Measurements from ENCODE around the gene VTN. TPM values are rescaled to one million over a fixed set of nuclear protein-coding genes. Genes with fewer than 3 reads are reported as not detected.

VTN gene
- total RNA-seq, 1 donor: 0.09 TPM

DNA sequence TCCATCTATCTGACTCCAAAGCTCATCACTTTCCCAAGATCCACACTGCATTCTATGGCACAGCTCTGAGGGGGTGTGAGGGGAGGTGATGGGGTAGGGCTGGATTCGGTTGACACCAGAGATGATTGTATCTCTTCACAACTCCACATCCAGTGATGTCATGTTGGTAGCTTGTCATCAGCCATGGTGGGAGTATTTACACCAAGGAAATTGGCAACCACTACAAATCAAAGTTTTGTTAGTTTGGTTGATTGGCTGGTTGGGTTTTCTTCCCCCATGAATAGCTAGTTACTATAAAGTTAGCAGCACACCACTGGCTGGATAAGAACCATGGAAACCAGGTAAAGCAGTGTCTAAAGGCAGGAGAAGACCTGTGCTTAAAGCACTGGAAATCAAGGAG, 20.9 kb upstream of the VTN start:
- TF ChIP-seq, protein P1, sequence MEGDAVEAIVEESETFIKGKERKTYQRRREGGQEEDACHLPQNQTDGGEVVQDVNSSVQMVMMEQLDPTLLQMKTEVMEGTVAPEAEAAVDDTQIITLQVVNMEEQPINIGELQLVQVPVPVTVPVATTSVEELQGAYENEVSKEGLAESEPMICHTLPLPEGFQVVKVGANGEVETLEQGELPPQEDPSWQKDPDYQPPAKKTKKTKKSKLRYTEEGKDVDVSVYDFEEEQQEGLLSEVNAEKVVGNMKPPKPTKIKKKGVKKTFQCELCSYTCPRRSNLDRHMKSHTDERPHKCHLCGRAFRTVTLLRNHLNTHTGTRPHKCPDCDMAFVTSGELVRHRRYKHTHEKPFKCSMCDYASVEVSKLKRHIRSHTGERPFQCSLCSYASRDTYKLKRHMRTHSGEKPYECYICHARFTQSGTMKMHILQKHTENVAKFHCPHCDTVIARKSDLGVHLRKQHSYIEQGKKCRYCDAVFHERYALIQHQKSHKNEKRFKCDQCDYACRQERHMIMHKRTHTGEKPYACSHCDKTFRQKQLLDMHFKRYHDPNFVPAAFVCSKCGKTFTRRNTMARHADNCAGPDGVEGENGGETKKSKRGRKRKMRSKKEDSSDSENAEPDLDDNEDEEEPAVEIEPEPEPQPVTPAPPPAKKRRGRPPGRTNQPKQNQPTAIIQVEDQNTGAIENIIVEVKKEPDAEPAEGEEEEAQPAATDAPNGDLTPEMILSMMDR (IDR thresholded peaks at IDR 0.05; ENCODE audit: insufficient read depth, low read length): no peak
- DNase-seq (ENCODE audit: low read depth): no peak
- no peak overlapping the region for H3K4me3 ChIP-seq (ENCODE audit: low read depth, low read length)

DNA sequence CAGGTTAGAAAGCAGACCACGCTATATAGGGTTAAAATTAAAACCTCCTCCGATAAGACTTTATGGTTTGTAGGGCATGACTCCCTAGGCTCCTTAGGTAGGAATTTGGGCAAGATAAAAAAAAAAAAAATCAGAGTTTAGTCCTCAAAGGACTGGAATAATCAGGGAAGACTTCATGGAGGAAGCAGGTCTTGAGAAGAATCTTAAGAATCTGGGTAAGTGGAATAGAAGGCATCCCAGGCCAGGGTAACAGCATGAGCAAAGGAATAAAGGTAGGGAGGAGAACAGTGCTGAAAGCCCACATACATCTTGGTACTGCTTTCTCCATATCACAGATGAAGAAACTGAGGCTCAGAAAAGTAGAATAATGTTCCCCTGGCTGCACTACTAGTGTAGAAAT, 20.5 kb upstream of the VTN start:
- no peak for DNase-seq (ENCODE audit: low read depth)
- TF ChIP-seq, protein P1 (IDR thresholded peaks at IDR 0.05; ENCODE audit: insufficient read depth, low read length): no peak
- H3K4me3 ChIP-seq (ENCODE audit: low read depth, low read length): no peak overlapping the region

DNA sequence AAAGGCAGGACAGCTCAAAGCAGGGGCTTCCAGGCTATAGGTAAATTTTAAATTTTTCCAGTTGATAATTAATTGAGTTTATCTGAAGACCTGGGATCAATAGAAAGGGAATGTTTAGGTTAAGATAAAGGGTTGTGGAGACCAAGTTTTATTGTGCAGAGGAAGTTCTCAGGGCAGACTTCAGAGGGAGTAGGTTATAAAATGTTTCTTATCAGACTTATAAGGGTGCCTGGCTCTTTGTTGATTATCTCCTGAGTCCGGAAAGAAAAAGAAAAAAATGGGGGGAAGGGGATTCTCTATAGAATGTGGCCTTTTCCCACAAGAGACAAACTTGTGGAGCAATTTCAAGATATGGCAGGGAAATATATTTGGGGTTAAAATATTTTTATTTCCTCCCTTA, 20.0 kb upstream of the VTN start:
- H3K4me3 ChIP-seq (ENCODE audit: low read depth, low read length): no peak overlapping the region
- TF ChIP-seq, protein P1 (IDR thresholded peaks at IDR 0.05; ENCODE audit: insufficient read depth, low read length): no peak
- no peak for DNase-seq (ENCODE audit: low read depth)

GRCh38 chr17:28388106-28388505, 18.0 kb upstream of the VTN start:
- H3K4me3 ChIP-seq (ENCODE audit: low read depth, low read length): no peak overlapping the region
- TF ChIP-seq, protein P1 (IDR thresholded peaks at IDR 0.05; ENCODE audit: insufficient read depth, low read length): no peak

DNA sequence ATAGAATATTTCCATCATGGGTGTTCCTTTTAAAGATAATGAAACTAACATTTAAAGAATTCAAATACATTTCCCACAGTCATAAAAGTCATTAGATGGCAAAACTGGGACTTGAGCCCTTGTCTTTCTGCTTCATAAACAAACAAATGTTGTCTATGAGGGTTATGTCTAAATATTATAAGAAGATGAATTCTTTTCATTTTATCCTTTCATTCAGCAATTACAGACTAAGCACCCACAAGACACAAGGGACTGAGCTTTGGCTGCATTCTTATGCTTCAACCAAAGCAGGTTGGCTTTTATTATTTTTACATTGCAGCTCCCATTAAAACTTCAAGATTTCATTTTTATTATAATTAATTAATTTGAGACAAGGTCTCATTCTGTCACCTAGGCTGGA, 16.3 kb upstream of the VTN start:
- TF ChIP-seq, protein P1 (IDR thresholded peaks at IDR 0.05; ENCODE audit: insufficient read depth, low read length): no peak
- no peak overlapping the region for H3K4me3 ChIP-seq (ENCODE audit: low read depth, low read length)
- DNase-seq (ENCODE audit: low read depth): no peak

More at GRCh38 chr17:28388106-28388505, 18.0 kb upstream of the VTN start:
- DNase-seq (ENCODE audit: low read depth): no peak

- TF ChIP-seq, protein P1 (IDR thresholded peaks at IDR 0.05; ENCODE audit: insufficient read depth, low read length): no peak
- H3K4me3 ChIP-seq (ENCODE audit: low read depth, low read length): no peak overlapping the region
- no peak for DNase-seq (ENCODE audit: low read depth)
Measured at GRCh38 chr17:28385406-28385805, 15.3 kb upstream of the VTN start.

- DNase-seq (ENCODE audit: low read depth): no peak
- TF ChIP-seq, protein P1 (IDR thresholded peaks at IDR 0.05; ENCODE audit: insufficient read depth, low read length): no peak
- no peak overlapping the region for H3K4me3 ChIP-seq (ENCODE audit: low read depth, low read length)
Measured at GRCh38 chr17:28385037-28385400, 14.9 kb upstream of the VTN start.

All from fibroblast of the aortic adventitia (primary cell).